Frontal cortex (tissue), 4 donors: ENCODE data around the gene RSPH9. TPM values are rescaled to one million over a fixed set of nuclear protein-coding genes. Genes with fewer than 3 reads are reported as not detected.

Experiments
- DNase-seq, 2 donors: peaks; one replicate each; pipeline ENCODE4 v3.0.0; 2012; ENCODE audit warnings: low spot score in 2 of 2
- FAIRE-seq: peaks from 2 replicates; lab custom pipeline; 2012; peaks lifted over from hg19 to GRCh38; lab: Jason Lieb, UNC
- total RNA-seq: library from RNA; depleted of rRNA; stranded (reverse); fragments of >200 nt; gene quantifications from one replicate; pipeline ENCODE4 v1.2.3, GENCODE V29; 2014
- donor health status: control.
- donor health status: control.
- donor health status: control.

The RSPH9 gene
- total RNA-seq, 1 donor from 2014 or later: 6.1 TPM

- FAIRE-seq: no peak
Measured at GRCh38 chr6:43703512-43704429, 58.9 kb downstream of the RSPH9 start.

GRCh38 chr6:43705996-43706395 is 61.2 kb downstream of the RSPH9 start:
- FAIRE-seq (no peak), DNase-seq (no peak)

More at GRCh38 chr6:43703512-43704429, 58.9 kb downstream of the RSPH9 start:
- no peak for DNase-seq

- no peak for DNase-seq
- FAIRE-seq: no peak
Measured at GRCh38 chr6:43706788-43707187, 62.0 kb downstream of the RSPH9 start.

- FAIRE-seq: no peak
- DNase-seq: no peak
Measured at GRCh38 chr6:43707269-43707668, 62.4 kb downstream of the RSPH9 start.

GRCh38 chr6:43707767-43708166 is 62.9 kb downstream of the RSPH9 start:
- no peak for DNase-seq
- no peak for FAIRE-seq

- no peak for FAIRE-seq
Measured at GRCh38 chr6:43708860-43709653, 64.2 kb downstream of the RSPH9 start.

GRCh38 chr6:43709654-43710303 is 64.9 kb downstream of the RSPH9 start:
- FAIRE-seq (no peak), DNase-seq (no peak)

More at GRCh38 chr6:43708860-43709653, 64.2 kb downstream of the RSPH9 start:
- no peak for DNase-seq

- DNase-seq (no peak), FAIRE-seq (no peak)
Measured at GRCh38 chr6:43710576-43710975, 65.7 kb downstream of the RSPH9 start.

GRCh38 chr6:43712579-43712978 is 67.7 kb downstream of the RSPH9 start:
- FAIRE-seq (no peak), DNase-seq (no peak)

- FAIRE-seq (no peak), DNase-seq (no peak)
Measured at GRCh38 chr6:43713643-43714310, 68.9 kb downstream of the RSPH9 start.

GRCh38 chr6:43714311-43715055 is 69.6 kb downstream of the RSPH9 start:
- no peak for DNase-seq

GRCh38 chr6:43715056-43715788 is 70.4 kb downstream of the RSPH9 start:
- DNase-seq (no peak), FAIRE-seq (no peak)

More at GRCh38 chr6:43714311-43715055, 69.6 kb downstream of the RSPH9 start:
- FAIRE-seq: no peak

- no peak for DNase-seq
- no peak for FAIRE-seq
Measured at GRCh38 chr6:43716099-43716498, 71.3 kb downstream of the RSPH9 start.

GRCh38 chr6:43717389-43717788 is 72.6 kb downstream of the RSPH9 start:
- no peak for DNase-seq
- FAIRE-seq: no peak

GRCh38 chr6:43717822-43718221 is 73.0 kb downstream of the RSPH9 start:
- no peak for DNase-seq
- no peak for FAIRE-seq

GRCh38 chr6:43718387-43719105 is 73.7 kb downstream of the RSPH9 start:
- DNase-seq (no peak), FAIRE-seq (no peak)

- DNase-seq: no peak
- no peak for FAIRE-seq
Measured at GRCh38 chr6:43719511-43719910, 74.7 kb downstream of the RSPH9 start.

- no peak for FAIRE-seq
Measured at GRCh38 chr6:43720999-43721398, 76.2 kb downstream of the RSPH9 start.

More at GRCh38 chr6:43720999-43721398, 76.2 kb downstream of the RSPH9 start:
- no peak for DNase-seq
